Suprapubic skin (tissue), 4 donors: Measurements from ENCODE around the gene SCOC. TPM values are rescaled to one million over a fixed set of nuclear protein-coding genes. Genes with fewer than 3 reads are reported as not detected.

ENCODE experiments used
- DNase-seq, 2 donors: peaks; one replicate each; pipeline ENCODE4 v3.0.0-alpha.2; 2019; ENCODE audit warnings: low spot score in 2 of 2
- H3K27ac ChIP-seq: fragments of 200-600 bp; sonication (generic); one replicate; pipeline ENCODE4 v1.5.1; 2019
- H3K27me3 ChIP-seq: fragments of 200-600 bp; sonication (generic); one replicate; pipeline ENCODE4 v1.5.1; 2019
- H3K36me3 ChIP-seq: fragments of 200-600 bp; sonication (generic); one replicate; pipeline ENCODE4 v1.5.1; 2019
- H3K4me1 ChIP-seq: fragments of 200-600 bp; sonication (generic); one replicate; pipeline ENCODE4 v1.5.1; 2019
- H3K4me3 ChIP-seq: fragments of 200-600 bp; sonication (generic); one replicate; pipeline ENCODE4 v1.5.1; 2019; ENCODE audit warnings: mild to moderate bottlenecking
- H3K9me3 ChIP-seq: fragments of 200-600 bp; sonication (generic); one replicate; pipeline ENCODE4 v1.5.1; 2019
- EP300 ChIP-seq: sonication (generic); formaldehyde crosslinking; IDR thresholded peaks from one replicate; pipeline ENCODE4 v1.6.1; 2017; ENCODE audit warnings: antibody characterized with exemption
- POLR2A ChIP-seq, 2 donors: fragments of 450-650 bp; IDR thresholded peaks; one replicate each; pipeline ENCODE4 v1.6.1; 2017; ENCODE audit warnings: antibody characterized with exemption in 2 of 2, mild to moderate bottlenecking in 2 of 2, moderate library complexity in 2 of 2
- POLR2AphosphoS5 ChIP-seq, 3 donors: sonication (generic); formaldehyde crosslinking; IDR thresholded peaks; one replicate each; pipeline ENCODE4 v1.6.1; 2017; ENCODE audit warnings: antibody characterized with exemption in 3 of 3
- WGBS: methylation state at CpG from one replicate; pipeline ENCODE4 v1.1.5; 2018; 5-methylcytosine and 5-hydroxymethylcytosine counted together
- total RNA-seq, 4 donors: library from RNA; depleted of rRNA; stranded (reverse); fragments of >200 nt; gene quantifications; one replicate each; pipeline ENCODE4 v1.1.0, GENCODE V29; 2016
- TF ChIP-seq, protein P1 (sequence below), 2 donors: fragments of 200-600 bp in 1 of 2; fragments of 450-650 bp in 1 of 2; sonication (generic) in 1 of 2; IDR thresholded peaks; one replicate each; pipeline ENCODE4 v1.5.1; 2016 to 2019; ENCODE audit warnings: antibody characterized with exemption in 2 of 2, mild to moderate bottlenecking in 1 of 2, moderate library complexity in 1 of 2

SCOC gene
- total RNA-seq, 4 donors from 2014 or later, result 26.9 to 42.9 (median 34.4) TPM

DNA sequence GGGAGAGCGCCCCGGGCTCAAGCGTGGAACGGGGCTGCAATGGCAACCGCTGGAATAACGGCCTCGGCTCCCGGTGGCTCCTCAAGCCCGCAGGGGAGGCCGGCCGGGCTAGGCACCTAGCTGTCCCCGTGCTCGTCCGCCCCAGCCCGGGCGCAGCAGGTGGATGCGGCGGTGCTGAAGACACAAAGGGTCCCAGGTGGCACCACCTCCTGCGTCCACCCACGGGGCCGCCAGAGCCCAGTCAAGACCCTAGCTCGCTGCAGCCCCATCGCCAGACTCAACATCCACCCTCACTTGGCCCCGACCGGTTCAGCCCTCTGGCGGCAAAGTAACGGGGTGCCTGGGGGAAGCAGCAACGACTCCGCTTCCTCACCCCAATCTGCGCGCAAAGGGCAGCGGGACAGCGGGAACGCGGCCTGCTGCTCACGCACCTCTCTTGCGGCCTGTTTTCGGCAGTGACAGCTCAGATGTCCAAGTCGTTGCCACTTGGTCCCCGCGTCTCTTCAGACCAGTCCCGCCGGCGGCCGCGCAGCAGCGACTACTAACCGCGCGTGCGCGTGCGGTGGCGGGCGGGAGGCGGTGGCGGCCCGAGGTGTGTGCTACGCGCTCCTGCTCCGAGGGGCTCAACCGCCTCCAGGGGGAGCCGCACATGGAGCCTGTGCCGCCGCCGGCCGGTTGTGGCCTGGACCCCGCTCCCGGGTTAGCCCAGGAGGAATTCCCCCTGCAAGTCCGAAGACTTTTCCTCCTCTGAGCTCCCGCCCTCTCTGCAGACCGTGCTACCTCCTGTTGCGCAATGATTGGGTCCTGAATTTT, 53.9 kb downstream of the SCOC start, which contains the start of gene CLGN:
TSS of gene CLGN (minus strand) at position 543 of the 813 bp plus-strand sequence. CDS start 14,570 bp downstream, outside the sequence.
- peak within 1 kb of the TSS; percentile 63 for H3K4me3 ChIP-seq
- WGBS, result 7% methylated on average over 3 of the region's 73 CpGs
- peaks cover 22% of the 10 kb centered on the region for H3K27me3 ChIP-seq
- peak in 1 of 2 donors; percentile 61 for DNase-seq
- no peaks in the 10 kb centered on the region for H3K9me3 ChIP-seq
- H3K27ac ChIP-seq, result no peak within 1 kb of the TSS
- TF ChIP-seq, protein P1, sequence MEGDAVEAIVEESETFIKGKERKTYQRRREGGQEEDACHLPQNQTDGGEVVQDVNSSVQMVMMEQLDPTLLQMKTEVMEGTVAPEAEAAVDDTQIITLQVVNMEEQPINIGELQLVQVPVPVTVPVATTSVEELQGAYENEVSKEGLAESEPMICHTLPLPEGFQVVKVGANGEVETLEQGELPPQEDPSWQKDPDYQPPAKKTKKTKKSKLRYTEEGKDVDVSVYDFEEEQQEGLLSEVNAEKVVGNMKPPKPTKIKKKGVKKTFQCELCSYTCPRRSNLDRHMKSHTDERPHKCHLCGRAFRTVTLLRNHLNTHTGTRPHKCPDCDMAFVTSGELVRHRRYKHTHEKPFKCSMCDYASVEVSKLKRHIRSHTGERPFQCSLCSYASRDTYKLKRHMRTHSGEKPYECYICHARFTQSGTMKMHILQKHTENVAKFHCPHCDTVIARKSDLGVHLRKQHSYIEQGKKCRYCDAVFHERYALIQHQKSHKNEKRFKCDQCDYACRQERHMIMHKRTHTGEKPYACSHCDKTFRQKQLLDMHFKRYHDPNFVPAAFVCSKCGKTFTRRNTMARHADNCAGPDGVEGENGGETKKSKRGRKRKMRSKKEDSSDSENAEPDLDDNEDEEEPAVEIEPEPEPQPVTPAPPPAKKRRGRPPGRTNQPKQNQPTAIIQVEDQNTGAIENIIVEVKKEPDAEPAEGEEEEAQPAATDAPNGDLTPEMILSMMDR (IDR thresholded peaks at IDR 0.05), result peak in 1 of 2 donors; percentile 20
- TF ChIP-seq POLR2AphosphoS5 (IDR thresholded peaks at IDR 0.05), result no peak
- no peaks in the 10 kb centered on the region for H3K36me3 ChIP-seq
- peaks cover 16% of the 10 kb centered on the region for H3K4me1 ChIP-seq

DNA sequence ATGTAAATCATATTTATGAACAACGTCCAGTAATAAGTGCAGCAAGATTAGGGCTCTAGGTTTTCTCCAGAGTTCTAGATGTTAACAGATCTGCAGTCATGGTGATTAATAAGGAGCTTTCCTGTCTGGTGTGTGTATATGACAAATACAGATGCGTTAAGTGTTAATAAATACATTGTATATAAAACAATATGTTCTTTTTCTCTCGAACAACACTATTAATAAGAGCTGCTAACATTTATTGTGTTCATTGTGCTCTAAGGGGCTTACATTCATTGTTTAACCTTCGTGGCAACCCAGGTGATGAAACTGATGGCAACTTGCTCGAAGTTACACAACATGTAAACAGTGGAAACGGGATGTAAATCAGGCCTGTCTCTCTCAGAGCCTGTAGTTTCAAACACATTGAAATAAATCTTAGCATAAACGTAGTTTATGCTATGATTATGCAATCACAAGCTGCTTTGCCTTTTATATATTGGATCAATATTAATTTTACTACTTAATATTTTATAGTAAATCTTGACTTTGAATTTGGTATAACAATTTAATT, 54.5 kb downstream of the SCOC start:
- peaks cover 16% of the 10 kb centered on the region for H3K4me1 ChIP-seq
- no peak for DNase-seq
- H3K27ac ChIP-seq, result no peak overlapping the region
- peaks cover 22% of the 10 kb centered on the region for H3K27me3 ChIP-seq
- TF ChIP-seq POLR2A (IDR thresholded peaks at IDR 0.05), result no peak
- TF ChIP-seq, protein P1 (IDR thresholded peaks at IDR 0.05), result no peak
- TF ChIP-seq POLR2AphosphoS5 (IDR thresholded peaks at IDR 0.05), result no peak
- TF ChIP-seq EP300, result no peak
- 46% methylated on average over 7 of the region's 7 CpGs for WGBS
- H3K36me3 ChIP-seq, result no peaks in the 10 kb centered on the region
- peak overlapping the region; percentile 63 for H3K4me3 ChIP-seq
- no peaks in the 10 kb centered on the region for H3K9me3 ChIP-seq

Other genes with a start within 250 kb of the SCOC start
- gene MAML3, start 219.5 kb upstream of the SCOC start, total RNA-seq, result 10 to 100 TPM; 18.2 to 42.7 (median 28.6) TPM
- 1 to 10 TPM in 1 of 4 donors, under 1 TPM in 2, not detected in 1; 0.34 to 1.1 (median 0.51) TPM for gene CLGN, start 54.0 kb downstream of the SCOC start, total RNA-seq
- gene MGAT4D, start 124.6 kb downstream of the SCOC start, total RNA-seq, result not detected
- gene ELMOD2, start 150.5 kb downstream of the SCOC start, total RNA-seq, result 10 to 100 TPM; 12.2 to 20.8 (median 17.1) TPM
- gene UCP1, start 195.3 kb downstream of the SCOC start, total RNA-seq, result not detected